Activated gamma-delta T cell treated with anti-CD3 and anti-CD28 coated beads, Interleukin-2, amount 50 U/mL, for 16 hours (primary cell): ENCODE results near the gene CNOT1.

ENCODE experiments used
- DNase-seq: peaks from one replicate; pipeline ENCODE4 v3.0.0-alpha.2; 2020; ENCODE audit warnings: low read depth

Gene CNOT1

GRCh38 chr16:58481931-58482330, 147.7 kb downstream of the CNOT1 start:
- DNase-seq = no peak

DNA sequence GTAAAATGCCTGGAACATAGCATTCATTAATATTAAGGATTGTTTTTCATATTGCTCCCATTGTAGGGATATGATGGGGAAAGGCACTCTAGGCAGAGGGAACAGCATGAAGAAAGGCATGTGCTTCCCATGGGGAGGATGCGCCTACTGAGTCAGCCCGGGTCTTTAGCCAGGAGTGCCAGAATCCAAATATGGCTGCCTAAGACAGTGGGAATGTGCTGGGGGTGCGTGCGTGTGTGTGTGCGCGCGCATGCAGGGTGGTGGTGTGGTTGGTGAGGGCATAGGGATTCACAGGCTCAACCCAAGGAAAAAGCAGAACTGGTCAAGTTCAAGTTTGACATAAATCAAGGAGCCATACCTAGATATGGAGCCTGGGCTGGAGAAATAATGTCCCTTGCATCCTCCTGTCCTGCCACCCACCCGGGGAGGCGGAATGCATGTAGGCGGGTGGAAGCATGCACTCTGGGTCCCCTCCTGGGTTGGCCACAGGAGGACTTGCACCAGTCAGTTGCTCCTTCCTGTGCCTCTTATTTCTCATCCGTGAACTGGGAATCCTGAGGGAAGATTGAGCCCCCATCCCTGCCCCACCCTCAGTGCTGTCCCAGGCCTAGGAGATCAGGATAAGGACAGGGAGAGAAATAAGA, 148.3 kb downstream of the CNOT1 start:
- DNase-seq = no peak

DNA sequence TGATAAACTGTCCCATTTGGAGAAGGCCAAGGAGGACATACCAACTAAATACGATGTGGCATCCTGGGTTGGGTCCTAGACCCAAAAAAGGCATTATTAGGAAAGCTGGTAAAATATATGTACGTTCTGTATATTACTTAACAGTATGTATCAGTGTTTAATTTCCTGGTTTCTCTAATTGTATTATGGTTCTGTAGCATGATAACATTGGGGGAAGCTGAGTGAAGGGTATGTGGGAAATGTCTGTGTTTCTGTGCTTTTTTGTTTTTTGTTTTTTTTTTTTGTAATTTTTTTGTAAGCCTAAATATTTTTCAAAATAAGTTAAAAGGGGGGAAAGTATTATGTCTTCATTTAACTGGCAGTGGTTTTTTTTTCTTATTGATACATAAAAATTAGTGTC, 151.2 kb downstream of the CNOT1 start:
- DNase-seq = no peak

DNA sequence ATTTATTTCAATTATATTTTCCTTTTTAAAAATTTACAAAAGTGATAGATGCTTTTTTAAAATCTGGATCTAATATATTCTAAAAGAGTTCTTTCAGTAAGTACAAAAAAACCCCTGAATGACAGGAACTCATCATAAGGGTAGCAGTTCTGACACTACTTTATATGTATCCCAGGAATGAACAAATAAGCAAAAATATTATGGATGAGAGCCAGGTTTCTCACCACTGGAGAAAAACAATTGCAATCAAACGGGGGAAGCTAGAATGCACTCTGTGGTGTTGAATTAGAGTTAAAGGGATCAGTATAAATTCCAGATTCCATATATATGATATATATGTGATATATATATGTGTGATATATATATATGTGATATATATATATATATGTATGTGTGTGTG, 152.8 kb downstream of the CNOT1 start:
- no peak for DNase-seq

DNA sequence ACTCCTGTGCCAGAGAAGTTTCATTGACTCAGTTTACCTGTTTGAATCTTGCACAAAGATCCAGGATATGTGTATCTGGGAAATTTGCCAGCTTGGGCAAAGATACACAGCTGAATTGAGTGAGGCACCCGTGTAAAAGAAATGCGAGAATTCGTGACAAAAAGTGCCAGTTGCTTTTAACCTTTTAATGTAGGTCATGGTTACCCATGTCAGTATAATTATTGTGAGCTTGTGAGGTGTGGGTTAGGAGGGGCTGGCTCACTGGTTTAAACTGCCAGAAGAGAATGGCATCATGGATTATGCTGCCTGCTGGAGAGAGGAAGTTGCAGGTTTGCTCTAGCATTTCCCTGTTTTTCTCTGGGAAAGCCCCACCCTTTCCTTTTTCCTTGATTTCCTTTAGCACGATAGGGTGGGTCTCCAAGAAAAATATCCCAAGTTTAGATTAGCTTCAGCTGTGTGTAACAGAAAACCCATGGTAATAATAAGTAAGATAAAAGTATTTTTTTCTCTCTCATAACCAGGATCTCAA, 154.5 kb downstream of the CNOT1 start:
- no peak for DNase-seq

DNA sequence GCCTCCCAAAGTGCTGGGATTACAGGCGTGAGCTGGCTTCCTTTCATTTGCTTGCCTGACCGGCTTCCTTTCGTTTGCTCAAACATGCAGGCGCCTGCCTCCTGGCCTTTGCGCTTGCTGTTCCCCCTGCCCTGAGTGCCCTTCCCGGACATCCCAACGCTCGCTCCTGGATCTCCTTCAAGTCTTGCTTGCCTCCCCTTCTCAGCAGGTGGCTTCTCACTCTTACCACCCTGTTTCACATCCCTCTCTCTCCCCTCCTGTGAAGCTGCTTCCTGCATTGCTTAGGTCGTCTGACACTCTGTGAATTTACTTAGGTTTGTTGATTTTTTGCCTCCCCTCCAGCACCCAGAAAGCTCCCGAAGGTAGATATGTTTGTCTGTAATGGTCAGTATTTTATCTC, 155.3 kb downstream of the CNOT1 start:
- no peak for DNase-seq

DNA sequence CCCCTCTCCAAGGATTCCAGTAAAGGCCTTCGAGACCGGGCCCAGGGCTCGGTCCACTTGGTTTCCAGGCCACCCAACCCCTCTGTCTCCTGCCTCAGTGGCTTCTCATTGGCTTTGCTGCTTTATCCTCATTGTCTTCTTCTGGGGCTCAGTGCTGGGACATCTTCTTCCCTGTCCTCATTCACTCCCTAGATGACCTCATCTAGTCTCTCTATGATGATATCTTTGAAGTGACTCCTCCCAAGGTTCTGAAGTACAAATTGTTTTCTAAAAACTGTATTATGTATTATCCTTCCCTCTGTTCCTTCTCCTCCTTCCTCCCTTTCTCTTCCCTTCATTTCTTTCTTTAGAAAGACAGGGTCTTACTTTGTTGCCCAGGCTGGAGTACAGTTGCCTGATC, 156.8 kb downstream of the CNOT1 start:
- DNase-seq = no peak

DNA sequence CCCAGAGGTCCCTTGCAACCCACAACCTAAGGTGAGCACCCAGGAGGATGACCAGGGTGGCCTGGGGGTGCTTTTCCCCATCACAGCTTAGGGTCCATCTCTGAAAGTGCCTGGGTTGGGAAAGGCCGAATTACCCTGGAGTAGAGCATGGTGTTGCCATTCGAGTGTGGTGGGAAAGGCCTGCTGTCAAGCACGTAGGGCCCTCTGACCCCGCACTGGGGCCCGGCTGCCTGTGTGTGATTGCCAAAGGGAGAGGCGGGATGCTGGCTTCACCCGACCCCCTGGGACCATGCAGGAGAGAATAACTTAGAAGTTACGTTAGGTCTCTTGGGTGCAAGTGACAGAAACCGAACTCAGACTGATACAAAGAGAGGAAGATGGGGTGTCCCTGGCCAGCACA, 157.4 kb downstream of the CNOT1 start:
- DNase-seq = no peak

- DNase-seq = no peak
Measured at GRCh38 chr16:58471209-58471975, 158.2 kb downstream of the CNOT1 start.
